Adrenal gland (tissue), 5 donors: ENCODE results near the gene CYP1B1.

Experiments
- CTCF ChIP-seq, 6 experiments: fragments of 450-650 bp in 4 of 6; fragments of 200-600 bp in 2 of 6; sonication (generic) in 1 of 6; IDR thresholded peaks; 1 replicate in 5 of 6; 2 replicates in 1 of 6; pipeline versions ENCODE4 v1.5.1 to v1.8.0; 2016 to 2021; ENCODE audit warnings: antibody characterized with exemption in 6 of 6, mild to moderate bottlenecking in 2 of 6, moderate library complexity in 1 of 6
- POLR2A ChIP-seq, 2 donors: fragments of 450-650 bp; IDR thresholded peaks; one replicate each; pipeline ENCODE4 v1.6.1; 2017; ENCODE audit warnings: antibody characterized with exemption in 2 of 2, mild to moderate bottlenecking in 2 of 2, moderate library complexity in 1 of 2
- donor health status: DM: no; HTN: no; CAD: no.

DNA sequence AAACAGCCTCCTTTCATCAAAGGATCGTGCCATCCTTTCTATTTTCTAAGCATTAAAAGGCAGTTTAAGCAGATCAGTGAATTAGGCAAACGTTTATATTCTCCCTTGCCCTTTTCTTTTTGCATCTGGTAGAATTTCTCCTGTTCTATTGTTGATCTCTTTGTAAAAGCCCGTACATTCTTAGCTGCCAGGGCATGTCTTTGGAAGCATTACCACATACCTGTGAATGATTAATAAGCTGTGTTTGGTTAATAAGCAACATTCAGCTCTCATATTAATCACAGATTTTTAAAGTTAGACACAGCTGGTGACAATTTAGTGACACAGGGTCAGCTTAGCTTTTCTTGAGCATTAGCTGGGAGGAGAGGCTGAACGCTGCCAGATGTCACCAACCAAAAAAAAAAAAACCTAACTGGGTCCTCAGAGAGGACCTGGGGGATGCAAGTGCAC is 33.8 kb upstream of the CYP1B1 start:
- TF ChIP-seq CTCF (IDR thresholded peaks at IDR 0.05): no peak
- no peak for TF ChIP-seq POLR2A (IDR thresholded peaks at IDR 0.05)
